M059J (cell line): ENCODE measurements around the gene NCKAP5L. TPM values are rescaled to one million over a fixed set of nuclear protein-coding genes. Genes with fewer than 3 reads are reported as not detected.

Experiments
- DNase-seq: peaks from one replicate; pipeline ENCODE4 v3.0.0-alpha.2; 2012; ENCODE audit warnings: low read depth
- total RNA-seq: library from RNA; depleted of rRNA; stranded (reverse); fragments of >200 nt; shearing (Covaris generic); gene quantifications from 2 replicates; pipeline ENCODE4 v1.2.3, GENCODE V29; 2014; rRNA removed

The NCKAP5L gene
- total RNA-seq, 1 experiment from 2014 or later: 17.6 TPM

GRCh38 chr12:49741882-49742620, 86.2 kb downstream of the NCKAP5L start:
- DNase-seq: peak; percentile 92

Other genes with a start within 250 kb of the NCKAP5L start
- gene FAM186B, start 222.8 kb downstream of the NCKAP5L start, total RNA-seq: 0.07 TPM in 1 of 2 replicates, not detected in the other
- gene PRPF40B, start 204.9 kb downstream of the NCKAP5L start, total RNA-seq: 7.8 and 9.8 TPM in 2 replicates
- gene FMNL3, start 121.0 kb downstream of the NCKAP5L start, total RNA-seq: 18.3 and 30.4 TPM in 2 replicates
- 585 and 680 TPM in 2 replicates for gene TMBIM6, start 86.9 kb downstream of the NCKAP5L start, total RNA-seq
- 2.9 and 4.8 TPM in 2 replicates for gene BCDIN3D, start 14.7 kb upstream of the NCKAP5L start, total RNA-seq
- gene FAIM2, start 75.5 kb upstream of the NCKAP5L start, total RNA-seq: 0.34 and 0.49 TPM in 2 replicates
- gene AQP2, start 122.3 kb upstream of the NCKAP5L start, total RNA-seq: not detected in 2 replicates
- 0.25 and 0.27 TPM in 2 replicates for gene AQP5, start 133.5 kb upstream of the NCKAP5L start, total RNA-seq
- gene AQP6, start 144.5 kb upstream of the NCKAP5L start, total RNA-seq: not detected in 2 replicates
- 113 and 137 TPM in 2 replicates for gene RACGAP1, start 197.1 kb upstream of the NCKAP5L start, total RNA-seq
- 0.69 and 4.2 TPM in 2 replicates for gene ASIC1, start 229.2 kb upstream of the NCKAP5L start, total RNA-seq